Stimulated activated CD4-positive, alpha-beta T cell treated with anti-CD3 and anti-CD28 coated beads, TNF-alpha, amount 100 ng/mL, for 1 hour (primary cell): ENCODE data around the gene SBF2.
"Not testable (repeated sequence)": the region's sequence is repeated elsewhere in the genome, so short reads cannot be mapped to it uniquely, and the experiment has no call there.

Experiments
- DNase-seq, 3 donors: peaks; one replicate each; pipeline ENCODE4 v3.0.0-alpha.2; 2020; ENCODE audit warnings: low read depth in 3 of 3, low spot score in 1 of 3

Gene SBF2

DNA sequence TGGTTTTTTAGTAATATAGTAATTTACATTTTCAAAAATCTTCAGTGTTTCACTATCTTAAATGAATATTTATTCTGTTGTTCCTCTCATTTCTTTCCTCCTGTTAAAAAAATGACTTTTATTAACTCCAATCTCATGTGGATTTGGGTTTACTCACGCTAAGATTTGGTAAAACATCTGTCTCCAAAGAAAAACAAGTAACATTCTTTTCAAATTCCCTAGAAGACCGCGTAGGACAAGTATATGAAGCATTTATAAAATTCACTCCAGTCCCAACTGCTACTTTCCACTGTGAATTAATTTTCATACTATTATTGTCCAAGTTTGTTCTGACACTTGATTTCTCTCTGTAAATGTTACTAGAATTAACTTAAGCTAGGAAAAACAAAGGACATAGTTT lies 26.2 kb downstream of the SBF2 start:
- DNase-seq: no peak

DNA sequence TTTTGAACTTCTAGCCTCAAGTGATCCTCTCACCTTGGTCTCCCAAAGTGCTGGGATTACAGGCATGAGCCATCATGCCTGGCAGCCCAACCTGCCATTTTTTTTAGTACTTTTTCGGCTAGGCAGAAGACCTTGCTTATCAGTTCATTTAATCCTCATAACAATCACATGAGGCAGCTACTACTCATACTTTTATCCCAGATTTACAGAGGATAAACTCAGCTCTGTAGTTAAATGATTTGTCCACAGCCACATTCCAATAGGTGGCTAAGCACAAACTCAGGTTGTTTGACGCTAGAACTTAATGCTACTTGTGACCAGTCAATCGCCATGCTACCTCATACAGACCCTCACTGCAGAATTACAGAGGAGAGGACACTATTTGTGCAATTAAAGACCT lies 28.1 kb downstream of the SBF2 start:
- no peak for DNase-seq

DNA sequence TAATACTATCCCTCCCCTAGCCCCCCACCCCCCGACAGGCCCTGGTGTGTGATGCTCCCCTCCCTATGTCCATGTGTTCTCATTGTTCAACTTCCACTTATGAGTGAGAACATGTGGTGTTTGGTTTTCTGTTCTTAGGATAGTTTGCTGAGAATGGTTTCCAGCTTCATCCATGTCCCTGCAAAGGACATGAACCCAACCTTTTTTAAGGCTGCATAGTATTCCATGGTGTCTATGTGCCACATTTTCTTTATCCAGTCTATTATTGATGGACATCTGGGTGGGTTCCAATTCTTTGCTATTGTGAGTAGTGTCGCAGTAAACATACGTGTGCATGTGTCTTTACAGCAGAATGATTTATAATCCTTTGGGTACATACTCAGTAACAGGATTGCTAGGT lies 29.3 kb downstream of the SBF2 start:
- DNase-seq: not testable (repeated sequence)

DNA sequence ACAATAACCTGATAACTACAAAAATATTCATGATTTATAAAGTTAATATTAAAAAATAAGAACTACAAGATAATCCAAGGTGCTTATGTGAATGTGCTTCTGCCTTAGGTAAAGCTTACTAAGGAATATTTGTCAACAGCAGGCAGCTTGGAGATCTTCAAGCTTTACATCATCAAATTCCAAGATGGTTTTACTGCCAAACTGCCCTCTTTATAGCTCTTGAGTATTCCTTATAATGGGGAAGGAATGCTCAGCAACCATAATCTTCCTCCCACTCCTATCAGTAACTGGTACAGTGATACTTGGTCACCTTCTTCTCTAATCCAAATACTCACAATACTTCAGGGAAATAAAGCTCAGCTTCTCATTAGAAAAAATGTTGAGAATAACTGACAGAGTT lies 30.1 kb downstream of the SBF2 start:
- DNase-seq: no peak

DNA sequence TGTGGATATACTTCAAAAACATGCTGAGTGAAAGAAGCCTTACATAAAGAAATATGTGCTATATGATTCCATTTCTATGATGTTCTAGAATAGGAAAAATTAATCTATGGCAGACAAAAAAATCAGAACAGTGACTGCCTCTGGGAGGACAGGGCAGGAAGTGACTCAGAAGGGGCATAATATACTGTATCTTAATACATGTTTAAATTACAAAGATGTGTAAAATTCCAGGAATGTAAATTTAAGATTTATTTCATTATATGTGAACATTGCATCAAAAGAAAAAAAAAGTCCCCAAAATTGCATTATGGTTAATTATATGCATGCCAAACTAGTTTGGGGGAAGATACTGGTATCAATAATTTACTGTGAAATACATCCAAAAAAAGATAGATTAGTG lies 32.2 kb downstream of the SBF2 start:
- DNase-seq: no peak

DNA sequence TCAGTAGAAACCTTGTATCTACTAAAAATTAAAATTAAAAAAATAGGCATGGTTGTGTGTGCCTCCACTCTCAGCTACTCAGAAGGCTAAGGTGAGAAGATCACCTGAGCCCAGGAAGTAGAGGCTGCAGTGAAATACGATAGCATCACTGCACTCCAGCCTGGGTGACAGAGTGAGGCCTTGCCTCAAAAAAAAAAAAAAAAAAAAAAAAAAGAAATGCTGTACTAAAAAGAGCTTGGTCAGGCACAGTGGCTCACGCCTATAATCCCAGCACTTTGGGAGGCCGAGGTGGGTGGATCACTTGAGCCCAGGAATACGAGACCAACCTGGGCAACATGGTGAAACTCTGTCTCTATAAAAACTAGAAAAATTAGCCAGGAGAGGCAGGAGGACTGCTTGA lies 36.5 kb downstream of the SBF2 start:
- no peak for DNase-seq

DNA sequence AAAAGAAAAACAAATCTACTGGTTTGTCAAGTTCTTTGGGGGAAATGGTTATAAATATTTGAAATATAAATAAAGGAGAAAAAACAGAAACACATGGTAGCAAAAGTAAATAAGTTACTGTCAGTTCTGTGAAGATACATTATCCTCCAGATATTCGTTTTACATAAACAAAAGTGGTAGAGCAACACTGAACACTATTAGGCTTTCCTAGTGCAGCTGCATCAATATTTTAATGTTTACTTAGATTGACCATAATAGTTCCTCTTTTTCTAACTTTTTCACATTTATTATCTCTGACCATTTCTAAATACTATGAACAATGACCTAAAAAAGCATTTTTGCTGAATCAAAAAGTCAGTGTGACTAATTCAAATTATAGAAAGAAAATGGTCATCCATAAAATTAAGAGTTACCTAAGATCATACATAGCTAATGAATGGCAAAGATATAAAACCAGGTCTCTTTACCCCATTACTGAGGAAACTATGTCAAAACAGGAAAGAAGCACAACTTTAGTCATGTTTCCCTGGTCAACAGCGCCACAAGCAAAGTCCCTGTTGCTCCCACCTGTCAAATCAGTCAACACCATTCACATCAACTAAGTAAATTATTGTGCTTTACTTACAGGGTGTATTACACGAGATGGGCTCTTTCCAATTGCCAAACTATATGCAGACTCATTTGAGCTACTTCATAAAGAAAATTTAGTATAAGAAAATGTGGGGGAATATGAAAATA lies 38.5 kb downstream of the SBF2 start:
- DNase-seq: no peak

DNA sequence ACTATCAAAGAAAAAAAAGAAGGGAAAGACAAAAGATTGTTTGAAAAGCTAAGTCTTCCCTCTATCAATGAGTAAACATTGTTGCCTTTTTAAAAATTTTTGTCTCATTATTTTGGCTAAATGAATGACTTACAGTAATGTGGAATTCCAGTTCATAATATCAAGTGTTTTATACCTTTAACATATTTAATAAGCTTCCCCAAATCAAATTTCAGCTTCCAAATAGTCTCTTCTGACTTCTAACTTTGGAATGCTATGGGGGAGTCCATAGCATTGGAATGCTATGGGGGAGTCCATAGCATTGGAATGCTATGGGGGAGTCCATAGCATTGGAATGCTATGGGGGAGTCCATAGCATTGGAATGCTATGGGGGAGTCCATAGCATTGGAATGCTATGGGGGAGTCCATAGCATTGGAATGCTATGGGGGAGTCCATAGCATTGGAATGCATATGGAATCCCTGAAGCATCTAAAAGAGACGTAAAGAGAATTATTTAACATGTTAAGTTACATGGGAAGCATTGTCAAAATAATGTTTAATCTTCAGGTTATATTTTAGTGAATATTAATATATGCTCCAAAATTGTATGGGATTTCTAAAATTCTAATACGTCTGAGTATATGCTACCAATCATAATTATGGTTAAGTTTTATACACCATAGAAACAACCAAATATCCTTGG lies 44.4 kb downstream of the SBF2 start:
- DNase-seq: not testable (repeated sequence)

DNA sequence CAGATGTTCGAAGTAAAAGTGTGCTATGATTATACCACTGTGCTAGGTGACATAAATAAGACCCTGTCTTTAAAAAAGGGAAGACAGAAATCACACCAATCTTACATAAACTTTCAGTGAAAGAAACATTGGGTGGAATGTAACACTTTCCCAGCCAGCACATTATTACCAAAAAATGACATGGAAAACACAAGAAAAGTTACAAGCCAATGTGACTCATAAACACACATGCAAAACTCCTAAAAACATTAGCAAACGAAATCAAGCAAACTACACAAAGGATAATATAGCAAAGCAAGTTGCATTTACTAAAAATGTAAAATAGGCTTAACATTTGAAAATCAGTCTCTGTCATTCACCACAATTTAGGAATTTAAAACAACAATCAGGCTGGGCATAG lies 47.0 kb downstream of the SBF2 start:
- no peak for DNase-seq

DNA sequence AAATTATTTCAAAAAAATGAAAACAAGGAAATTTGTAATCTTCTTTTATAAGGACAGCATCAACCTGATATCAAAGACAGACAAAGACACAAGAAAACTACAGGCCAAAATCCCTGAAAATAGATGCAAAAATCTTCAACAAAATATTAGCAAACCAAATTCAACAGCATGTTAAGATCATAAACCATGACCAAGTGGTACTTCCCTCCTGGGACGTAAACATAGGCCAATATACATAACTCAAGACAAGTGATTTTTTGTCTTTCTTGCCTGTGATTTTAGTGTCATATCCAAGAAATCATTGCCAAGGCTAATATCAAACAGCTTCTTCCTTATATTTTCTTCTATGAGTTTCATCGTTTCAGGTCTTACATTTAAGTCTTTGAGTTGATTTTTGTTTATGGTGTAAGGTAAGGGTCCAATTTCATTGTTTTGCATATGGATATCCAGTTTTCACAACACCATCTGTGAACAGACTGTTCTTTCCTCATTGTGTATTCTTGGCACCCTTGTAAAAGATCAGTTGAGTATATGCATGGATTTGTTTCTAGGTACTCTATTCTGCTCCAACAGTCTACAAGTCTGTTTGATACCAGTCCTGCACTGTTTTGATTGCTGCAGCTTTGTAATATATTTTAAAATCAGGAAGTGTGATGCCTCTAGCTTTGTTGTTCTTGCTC lies 50.0 kb downstream of the SBF2 start:
- no peak for DNase-seq

DNA sequence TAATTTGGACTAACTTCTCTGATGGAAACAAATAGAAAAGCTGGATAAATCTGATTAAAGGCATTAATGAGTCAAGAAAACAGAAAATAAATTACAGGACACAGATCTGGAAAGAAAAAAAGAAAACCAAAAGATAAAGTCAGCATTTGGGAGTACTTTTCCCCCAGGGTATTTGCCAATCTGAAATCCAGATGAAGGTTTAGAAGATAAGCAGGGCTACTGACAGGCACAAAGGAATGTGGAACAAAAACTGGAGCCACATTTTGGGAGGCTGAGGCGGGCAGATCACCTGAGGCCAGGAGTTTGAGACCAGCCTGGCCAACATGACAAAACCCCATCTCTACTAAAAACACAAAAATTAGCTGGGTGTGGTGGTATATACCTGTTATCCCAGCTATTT lies 57.2 kb downstream of the SBF2 start:
- no peak for DNase-seq

DNA sequence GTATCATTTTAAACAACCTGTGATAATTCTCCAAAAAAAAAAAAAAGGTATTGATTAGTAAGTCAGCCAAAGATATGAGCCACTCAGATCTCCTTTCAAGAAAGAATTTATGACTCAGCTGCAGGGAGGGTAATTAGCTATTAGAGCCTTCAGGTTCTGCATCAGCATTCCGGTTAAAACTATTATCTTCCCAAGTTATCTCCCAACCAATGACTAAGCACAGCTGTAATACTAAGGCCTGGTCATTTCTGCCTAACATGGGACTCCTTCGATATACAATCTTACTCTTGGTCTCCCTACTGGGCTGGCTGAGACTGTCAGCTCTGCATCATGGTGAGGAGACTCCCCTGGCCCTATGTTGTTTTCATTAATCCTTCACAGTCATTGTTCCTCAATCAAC lies 60.4 kb downstream of the SBF2 start:
- DNase-seq: no peak

DNA sequence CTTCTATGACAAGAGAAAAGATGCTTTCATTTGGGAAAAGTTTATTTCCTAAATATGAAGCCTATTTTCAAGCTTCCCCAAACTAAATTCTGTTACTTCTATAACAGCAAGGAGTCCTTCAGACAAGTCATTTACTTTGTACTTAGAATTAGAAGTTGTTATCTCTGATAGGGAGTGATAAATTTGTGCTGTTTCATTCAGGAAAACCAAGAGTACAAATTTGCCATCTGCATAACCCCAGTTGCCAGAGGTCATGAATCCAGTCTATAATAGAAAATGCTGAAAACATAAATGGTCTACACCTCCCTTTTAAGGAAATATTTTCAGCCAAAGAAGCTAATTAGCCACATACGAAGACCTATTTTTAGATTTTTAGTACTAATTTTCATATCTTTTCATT lies 61.3 kb downstream of the SBF2 start:
- DNase-seq: no peak

DNA sequence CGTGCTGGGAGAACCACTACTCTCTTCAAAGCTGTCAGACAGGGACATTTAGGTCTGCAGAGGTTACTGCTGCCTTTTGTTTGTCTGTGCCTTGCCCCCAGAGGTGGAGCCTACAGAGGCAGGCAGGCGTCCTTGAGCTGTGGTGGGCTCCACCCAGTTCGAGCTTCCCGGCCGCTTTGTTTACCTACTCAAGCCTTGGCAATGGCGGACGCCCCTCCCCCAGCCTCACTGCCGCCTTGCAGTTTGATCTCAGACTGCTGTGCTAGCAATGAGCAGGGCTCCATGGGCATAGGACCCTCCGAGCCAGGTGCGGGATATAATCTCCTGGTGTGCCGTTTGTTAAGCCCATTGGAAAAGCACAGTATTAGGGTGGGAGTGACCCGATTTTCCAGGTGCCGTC lies 62.2 kb downstream of the SBF2 start:
- DNase-seq: not testable (repeated sequence)

DNA sequence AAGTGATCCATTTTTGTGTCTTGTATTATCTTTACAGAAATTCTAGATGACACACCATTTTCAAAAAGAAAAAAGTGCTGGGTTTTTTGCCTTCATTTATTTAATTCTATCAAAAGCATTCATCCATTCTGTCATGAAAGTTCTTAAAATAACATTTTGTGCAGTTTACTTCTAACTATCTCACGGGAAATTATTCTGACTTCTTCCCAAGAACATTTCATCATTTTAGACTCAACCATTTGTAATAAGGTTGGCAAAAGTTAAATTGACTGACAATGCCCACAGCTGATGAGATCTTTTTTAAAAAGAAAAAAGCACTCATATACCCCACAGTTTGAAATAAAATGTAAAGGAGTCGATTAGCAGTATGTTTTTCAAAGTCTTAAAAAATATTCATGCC lies 68.5 kb downstream of the SBF2 start:
- no peak for DNase-seq

DNA sequence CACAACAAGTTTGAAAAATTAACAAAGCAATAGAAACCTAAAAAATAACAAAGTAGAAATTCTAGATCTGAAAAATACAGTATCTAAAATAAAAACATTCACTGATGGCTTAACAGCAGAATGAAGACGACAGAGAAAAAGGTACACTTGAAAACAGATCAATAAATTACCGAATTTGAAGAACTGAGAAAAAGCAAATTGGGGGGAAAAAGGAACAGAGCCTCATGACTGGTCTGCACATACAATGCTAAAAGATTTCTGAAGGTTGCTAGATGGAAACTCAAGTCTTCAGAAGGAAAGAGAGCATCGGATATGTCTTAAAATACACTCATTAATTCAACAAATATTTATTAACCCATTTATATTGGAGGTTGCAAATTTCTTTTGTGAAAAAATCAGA lies 71.6 kb downstream of the SBF2 start:
- DNase-seq: no peak

DNA sequence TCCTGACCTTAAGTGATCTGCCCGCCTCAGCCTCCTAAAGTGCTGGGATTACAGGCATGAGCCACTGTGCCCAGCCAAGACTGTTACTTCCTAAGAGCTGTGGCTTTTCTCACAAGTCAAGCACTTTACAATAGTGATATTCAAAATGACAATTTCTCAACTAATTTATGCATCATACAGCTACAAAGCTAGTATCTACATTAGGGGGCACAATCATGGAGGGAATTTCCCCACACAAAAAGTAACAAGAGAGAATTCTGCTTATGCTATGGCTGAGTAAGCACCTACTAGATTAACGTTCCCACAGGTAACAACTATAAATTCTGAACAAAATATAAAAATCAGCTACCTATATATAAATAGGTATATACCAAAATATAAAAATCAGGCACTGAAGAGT lies 72.7 kb downstream of the SBF2 start:
- no peak for DNase-seq

DNA sequence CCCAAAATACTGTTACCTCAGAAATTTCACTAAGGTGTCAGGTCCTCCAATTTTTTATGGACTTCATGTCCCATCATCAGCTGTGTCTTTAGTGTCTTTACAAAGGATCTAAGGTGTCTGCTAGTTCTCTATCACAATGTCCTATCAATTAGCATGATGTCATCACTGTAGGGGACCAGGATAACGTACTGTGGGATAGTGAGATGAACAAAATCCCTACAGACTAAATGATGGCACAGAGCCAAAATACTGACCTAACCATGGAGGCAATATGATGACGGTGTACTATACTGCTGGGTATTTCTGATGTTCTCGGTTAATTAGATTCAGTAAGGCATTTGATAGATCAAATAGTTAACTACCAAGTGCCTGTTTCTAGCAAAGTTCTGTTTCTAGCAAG lies 82.5 kb downstream of the SBF2 start:
- DNase-seq: no peak

DNA sequence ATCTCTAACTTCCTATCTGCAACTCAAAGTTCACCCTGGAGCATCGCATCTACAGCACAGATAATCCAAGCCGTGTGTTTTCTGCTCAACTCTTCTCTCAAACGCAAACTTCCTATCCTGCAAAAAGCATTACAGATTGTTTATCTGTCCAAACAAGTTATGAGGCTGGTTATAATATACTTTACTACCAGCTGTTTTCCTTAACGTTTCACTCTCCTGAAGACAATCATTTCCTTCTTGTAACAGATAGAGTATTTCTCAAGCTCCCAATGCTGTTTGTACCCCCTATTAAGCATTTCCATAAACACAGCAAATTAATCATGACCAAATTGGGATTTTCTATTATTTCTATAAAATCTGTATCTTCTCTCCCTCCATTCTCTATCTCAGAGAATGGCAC lies 84.7 kb downstream of the SBF2 start:
- no peak for DNase-seq

DNA sequence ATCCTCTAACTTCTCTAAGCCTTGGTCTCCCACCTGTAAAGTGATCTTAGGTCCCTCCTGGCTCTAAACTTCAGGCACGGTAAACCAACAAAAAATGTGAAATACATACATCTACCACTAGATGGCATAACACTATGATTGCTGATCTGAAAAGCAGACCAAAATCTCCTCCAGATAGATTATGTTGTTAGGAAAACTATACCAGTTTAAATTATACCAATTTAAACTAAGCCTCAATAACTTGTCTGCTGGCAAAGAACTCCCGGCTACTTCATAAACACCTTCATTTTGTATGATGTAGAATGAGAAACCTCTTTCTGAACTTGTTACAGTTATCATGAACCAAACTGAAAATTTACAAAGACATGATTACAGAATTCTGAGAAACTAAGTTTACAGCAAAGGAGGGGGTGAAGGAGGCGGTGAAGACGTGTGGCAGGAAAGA lies 85.9 kb downstream of the SBF2 start:
- no peak for DNase-seq

DNA sequence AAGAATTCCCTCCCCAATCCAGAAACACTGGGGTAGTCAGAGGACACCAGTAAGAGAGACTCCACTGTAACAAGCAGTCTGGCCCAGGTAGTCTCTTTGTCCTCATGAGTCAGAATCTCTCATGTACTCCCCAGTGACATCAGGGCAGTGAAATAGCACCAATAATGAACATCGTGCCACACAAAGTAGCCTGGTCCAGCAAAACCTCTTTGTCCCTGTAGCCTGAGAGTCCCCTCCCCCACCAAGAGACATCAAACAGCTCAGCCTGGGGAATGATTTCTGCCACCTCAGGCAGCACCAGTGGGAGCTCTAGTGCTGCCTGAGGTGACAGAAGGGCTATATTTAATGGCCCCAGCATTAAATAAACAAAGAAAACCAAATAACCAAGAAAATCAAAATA lies 88.1 kb downstream of the SBF2 start:
- no peak for DNase-seq

DNA sequence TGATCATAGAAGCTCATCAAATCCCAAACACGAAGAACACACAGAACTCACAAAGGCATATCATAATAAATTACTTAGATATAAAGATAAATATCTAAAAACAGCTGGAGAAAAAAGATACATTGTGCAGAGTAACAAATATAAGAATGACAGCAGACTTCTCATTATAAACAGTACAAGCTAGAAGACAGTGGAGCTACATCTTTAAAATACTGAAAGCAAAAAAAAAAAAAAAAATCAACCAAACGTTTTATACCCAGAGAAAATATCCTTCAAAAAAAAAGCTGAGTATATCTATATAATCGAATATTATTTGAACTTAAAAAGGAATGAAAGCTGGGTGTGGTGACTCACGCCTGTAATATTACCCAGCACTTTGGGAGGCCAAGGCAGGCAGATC lies 90.0 kb downstream of the SBF2 start:
- no peak for DNase-seq
